HL-60/S4 (cell line): Measurements from ENCODE around the gene POLR3H.
"Not testable (repeated sequence)": the region's sequence is repeated elsewhere in the genome, so short reads cannot be mapped to it uniquely, and the experiment has no call there.

Source experiments
- in situ Hi-C: fragments of 300-500 bp; cut with MboI; formaldehyde crosslinking; loops from 2 replicates; pipeline ENCODE4 v1.14.3; 2022; ENCODE audit warnings: low sequenced_read_pairs

Gene POLR3H

DNA sequence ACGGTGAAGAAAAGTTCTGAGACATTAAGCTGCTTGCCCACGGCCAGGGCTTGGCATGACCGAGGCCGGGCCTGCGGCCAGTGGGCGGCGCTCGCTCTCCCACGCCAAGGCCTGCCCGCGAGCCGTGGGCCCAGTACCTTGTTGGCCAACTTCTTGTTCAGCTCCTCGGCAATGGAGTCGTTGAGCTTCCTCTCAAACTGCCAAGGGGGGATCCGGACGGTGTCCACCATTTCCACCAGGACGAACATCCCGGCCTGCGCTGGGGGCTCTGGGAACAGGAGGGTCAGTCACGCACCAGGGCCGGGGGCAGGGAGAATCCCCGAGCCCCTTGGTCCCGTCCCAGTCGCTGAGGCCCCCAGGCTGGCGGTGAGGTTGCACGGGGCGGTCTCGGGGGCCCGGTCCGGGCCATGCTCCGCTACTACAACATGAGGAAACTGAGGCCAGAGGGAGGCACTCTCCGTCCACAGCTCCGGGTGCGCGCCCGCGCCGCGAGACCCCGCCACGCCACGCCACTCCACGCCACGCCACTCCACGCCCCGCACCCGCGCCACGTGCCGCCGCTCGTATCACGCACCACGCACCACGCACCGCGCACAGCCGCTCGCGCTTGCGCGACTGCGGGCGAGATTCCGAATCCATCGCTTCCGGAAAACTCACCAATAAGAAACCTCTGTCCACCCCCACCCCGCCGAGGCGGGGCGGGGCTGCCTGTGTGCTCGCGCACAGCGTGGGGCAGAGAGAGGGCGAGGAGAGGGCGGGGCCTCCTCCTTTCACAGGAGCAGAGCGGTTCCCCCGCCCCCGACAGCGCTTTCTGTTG lies at the start of gene POLR3H:
Gene POLR3H (minus strand): TSS at position 617 of the 817 bp plus-strand sequence. CDS start 369 bp downstream, at position 248.
- in situ Hi-C loops: no loop called here

DNA sequence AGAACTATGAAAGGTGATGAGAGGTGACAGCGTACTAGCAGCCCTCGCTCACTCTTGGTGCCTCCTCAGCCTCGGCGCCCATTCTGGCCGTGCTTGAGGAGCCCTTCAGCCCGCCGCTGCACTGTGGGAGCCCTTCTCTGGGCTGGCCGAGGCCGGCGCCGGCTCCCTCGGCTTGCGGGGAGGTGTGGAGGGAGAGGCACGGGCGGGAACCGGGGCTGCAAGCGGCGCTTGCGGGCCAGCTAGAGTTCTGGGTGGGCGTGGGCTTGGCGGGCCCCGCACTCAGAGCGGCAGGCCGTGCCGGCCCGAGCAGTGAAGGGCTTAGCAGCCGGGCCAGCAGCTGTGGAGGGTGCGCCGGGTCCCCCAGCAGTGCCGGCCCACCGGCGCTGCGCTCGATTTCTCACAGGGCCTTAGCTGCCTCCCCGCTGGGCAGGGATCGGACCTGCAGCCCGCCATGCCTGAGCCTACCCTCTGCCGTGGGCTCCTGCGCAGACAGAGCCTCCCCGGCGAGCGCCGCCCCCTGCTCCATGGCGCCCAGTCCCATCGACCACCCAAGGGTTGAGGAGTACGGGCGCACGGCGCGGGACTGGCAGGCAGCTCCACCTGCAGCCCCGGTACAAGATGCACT lies 49.2 kb upstream of the POLR3H start:
- in situ Hi-C loops: loop anchor here (10.0 kb wide), 1 partner anchor 189 kb away; no protein-coding TSS in a partner anchor

DNA sequence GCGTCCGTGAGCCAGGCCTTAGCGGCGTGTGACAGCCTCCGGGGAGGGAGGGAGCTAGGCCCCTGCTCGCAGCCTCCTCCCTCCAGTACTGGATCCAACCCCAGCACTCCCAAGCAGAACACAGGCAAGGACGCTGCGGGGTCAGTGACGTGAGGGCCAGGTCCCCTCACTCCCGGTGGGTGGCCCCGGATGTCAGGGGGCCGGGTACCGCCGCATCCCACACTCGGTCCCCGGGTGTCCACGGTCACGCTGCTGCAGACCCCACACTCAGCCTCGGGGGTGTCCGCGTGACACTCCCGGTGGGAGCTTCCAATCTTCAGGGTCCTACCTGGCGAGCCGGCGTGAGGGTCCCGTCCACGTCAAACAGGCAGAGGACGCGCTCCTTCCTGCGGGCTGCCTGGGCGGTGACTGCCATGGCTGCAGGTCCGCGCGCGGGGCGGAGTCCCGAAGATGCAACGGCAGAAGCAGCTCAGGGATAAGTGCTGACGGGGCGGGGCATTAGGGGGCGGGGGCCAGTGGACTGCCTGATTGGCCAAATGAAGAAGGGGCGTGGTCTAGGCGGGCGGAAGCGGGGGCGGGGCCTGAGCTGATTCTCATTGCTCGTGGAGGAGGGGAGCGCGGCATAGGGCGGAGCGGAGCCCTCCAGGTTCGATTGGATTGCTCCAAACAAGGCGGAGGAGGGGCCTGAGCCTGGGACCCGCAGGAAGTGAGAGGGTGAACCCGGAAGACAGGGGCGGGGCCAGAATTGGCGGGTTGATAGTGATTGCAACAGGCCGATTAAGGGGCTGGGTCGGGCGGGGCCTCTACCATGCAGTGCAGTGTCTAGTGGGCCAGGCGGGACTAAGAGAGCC lies 45.3 kb upstream of the POLR3H start, which contains the start of gene PMM1:
Gene PMM1 (minus strand): TSS at position 450 of the 851 bp plus-strand sequence. CDS start 35 bp downstream, at position 415.
- in situ Hi-C loops: loop anchor here (10.0 kb wide), 1 partner anchor 185 kb away; no protein-coding TSS in a partner anchor

DNA sequence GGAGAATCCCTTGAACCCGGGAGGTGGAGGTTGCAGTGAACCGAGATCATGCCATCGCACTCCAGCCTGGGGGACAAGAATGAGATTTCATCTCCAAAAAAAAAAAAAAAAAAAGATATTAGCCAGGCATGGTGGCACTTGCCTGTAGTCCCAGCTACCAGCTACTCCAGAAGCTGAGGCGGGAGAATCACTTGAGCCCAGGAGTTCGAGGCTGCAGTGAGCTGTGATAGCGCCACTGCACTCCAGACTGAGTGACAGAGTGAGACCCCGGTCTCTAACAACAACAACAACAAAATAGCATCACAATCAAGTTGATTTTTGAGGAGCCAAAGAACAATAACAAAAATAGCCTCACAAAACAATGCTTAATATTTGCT lies 43.1 kb upstream of the POLR3H start:
- in situ Hi-C loops: no loop called here

DNA sequence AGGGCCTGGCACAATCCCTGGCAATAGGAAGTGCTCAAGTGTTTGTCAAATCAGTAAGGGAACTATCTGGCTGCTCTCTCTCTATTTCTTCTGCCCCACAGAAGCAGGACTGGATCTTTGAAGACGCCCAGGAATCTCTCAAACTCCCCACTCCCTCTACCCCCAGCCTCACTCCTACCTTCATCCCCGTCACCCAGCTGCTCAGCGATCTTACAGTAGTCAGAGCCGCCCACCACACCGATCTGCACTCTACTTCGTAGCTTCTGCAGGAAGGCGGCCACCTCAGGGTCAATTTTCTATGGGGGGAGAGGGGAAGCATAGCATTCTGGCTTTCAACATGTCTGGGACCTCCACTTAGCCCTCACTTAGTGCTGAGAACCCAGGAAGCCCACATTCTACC lies 41.6 kb upstream of the POLR3H start:
- in situ Hi-C loops: no loop called here

DNA sequence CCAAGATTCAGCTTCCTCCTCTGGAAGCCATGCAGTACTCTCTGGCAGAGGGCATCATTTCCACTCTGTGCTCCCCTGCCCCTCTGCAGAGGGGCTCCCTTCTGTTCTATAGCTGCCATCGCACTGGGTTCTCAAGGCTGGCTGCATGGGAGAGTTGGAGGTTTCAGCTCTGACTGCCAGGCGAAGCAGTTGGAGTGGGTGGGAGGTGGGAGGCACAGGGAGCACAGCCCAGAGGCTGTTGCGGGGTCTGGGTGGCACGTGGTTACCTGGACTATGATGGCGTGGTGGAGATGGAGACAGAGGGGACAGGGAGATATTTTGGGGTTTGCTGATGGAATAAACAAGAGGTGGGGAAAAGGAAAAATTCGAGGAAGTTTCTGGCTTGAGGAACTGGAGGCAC lies 40.6 kb upstream of the POLR3H start:
- in situ Hi-C loops: no loop called here

DNA sequence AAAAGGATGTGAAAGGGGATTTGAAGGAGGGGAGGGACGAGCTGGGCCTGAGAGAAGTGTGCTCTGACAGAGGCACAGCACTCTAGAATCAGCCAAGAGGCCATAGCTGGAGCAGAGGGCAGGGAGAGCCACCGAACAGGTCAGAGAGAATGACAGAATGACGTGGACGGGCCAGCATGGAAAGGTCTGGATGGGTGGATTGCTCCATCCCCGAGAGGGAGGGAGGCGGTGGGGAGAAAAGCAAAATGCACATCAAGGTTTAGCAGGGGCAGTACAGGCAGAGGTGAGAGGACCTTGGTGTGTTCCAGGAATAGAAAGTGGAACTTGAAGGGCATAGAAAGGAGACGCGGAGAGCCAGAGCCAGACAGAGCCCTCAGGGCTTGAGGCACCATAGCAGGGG lies 38.4 kb upstream of the POLR3H start:
- in situ Hi-C loops: no loop called here

GRCh38 chr22:41579997-41580355 lies 35.7 kb upstream of the POLR3H start:
- in situ Hi-C loops: no loop called here

DNA sequence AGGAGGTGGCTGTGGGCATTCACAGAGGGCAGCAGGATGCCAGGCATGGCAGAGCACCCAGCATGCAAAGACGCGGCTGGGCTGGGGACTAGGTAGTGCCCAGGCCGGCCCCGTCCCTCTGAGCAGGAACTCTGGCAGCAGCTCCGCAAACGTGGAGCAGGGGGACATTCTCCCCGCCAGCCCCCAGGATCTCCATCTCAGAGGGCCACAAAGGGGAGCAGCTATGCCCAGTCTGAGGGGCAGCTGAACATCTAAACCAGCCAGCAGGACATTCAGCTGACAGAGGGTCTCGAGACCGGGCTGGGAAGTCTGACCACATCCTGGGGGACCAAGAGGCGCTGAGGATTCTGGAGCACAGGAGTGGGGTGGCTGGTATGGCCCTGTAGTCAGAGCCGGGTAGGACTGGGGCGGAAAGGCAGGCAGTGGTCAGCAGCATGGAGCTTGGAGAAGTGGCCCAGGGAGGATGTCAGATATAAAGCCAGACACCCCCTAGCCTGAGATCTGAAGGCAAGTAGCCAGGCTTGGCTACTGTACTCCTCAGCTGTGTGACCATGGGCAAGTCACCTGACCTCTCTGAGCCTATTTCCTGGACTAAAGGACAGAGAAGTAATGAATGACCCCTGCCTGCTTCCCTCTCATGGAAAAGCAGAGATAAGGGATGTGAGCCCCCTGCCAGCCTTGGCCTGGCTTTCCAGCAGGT lies 35.2 kb upstream of the POLR3H start:
- in situ Hi-C loops: no loop called here

- in situ Hi-C loops: no loop called here
These were observed 34.5 kb upstream of the POLR3H start for GRCh38 chr22:41578818-41579217.

GRCh38 chr22:41578114-41578513 lies 33.8 kb upstream of the POLR3H start:
- in situ Hi-C loops: no loop called here

DNA sequence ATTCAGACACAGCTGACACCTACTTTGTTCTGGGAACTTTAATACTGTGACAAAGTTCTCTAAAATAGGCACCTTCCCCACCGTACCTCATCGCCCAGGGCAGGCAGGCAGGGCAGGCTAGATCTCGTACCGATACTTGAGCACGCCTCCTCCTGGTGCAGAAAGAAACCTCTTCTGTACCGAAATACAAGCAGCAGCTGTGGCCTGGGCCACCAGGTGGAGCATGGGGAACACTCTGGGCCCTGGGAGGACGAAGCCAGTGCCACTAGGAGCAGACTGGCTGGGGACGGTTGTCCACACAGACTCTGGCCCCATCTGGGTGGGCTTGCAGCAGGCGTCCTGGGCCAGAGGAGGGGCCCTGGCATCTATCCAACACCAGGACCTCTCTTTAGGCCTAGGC lies 32.6 kb upstream of the POLR3H start:
- in situ Hi-C loops: no loop called here

GRCh38 chr22:41575533-41575932 lies 31.3 kb upstream of the POLR3H start:
- in situ Hi-C loops: no loop called here

GRCh38 chr22:41574847-41575381 lies 30.6 kb upstream of the POLR3H start:
- in situ Hi-C loops: no loop called here

GRCh38 chr22:41573677-41574076 lies 29.4 kb upstream of the POLR3H start:
- in situ Hi-C loops: no loop called here

- in situ Hi-C loops: not testable (repeated sequence)
These were observed 28.0 kb upstream of the POLR3H start for GRCh38 chr22:41572305-41572704.

GRCh38 chr22:41571786-41572185 lies 27.5 kb upstream of the POLR3H start:
- in situ Hi-C loops: no loop called here

DNA sequence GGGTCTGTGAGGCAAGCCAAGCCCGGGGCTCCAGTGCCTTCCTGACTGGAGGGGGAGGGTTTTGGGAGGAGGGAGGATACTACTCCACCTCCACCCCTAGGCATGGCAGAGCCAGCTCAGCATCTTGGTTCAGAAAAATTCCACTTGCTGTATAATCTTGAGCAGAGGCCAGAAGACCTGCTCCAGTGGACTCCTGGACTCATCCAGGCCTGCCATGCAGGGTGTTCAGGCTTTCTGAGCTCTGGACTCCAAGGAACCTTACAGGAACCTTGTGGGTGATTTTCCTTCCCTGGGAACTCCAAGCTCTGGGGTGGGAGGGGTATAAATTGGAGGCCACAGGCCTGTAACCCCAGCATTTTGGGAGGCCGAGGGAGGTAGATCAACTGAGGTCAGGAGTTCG lies 26.0 kb upstream of the POLR3H start:
- in situ Hi-C loops: no loop called here

DNA sequence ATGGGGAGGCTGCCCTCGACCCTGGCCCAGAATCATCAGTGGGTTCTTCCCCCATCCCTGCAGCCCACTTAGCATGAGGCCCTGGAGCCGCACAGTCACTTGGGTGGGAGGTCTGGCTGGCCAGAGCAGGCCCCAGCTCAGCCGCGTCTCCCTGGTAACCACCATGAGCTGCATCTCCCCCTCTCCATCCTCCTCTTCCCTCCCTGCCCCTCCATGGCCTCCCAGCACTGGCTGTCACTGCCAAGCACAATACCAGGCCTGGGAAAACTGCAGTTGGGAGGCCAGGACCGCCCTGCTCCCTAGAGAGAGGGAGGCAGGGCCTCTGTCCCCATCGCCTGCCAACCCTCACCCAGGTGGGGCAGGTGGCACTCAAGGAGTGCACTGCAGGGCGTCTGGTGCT lies 24.5 kb upstream of the POLR3H start:
- in situ Hi-C loops: no loop called here

- in situ Hi-C loops: no loop called here
These were observed 23.2 kb upstream of the POLR3H start for GRCh38 chr22:41567512-41567768.
